ENCODE results near the gene HES1.
"Not testable (repeated sequence)": the region's sequence is repeated elsewhere in the genome, so short reads cannot be mapped to it uniquely, and the experiment has no call there.

The HES1 gene

GRCh38 chr3:194128919-194129295, 7.0 kb upstream of the HES1 start:
- not testable (repeated sequence) for DNase-seq

- DNase-seq, result no peak
Observed at GRCh38 chr3:194129581-194130133, 6.3 kb upstream of the HES1 start.

GRCh38 chr3:194130188-194130587, 5.8 kb upstream of the HES1 start:
- no peak for DNase-seq

GRCh38 chr3:194130807-194131589, 5.0 kb upstream of the HES1 start:
- DNase-seq, result no peak

- DNase-seq, result no peak
Observed at GRCh38 chr3:194132465-194133286, 3.3 kb upstream of the HES1 start.

GRCh38 chr3:194133661-194134230, 2.2 kb upstream of the HES1 start:
- DNase-seq, result peak; percentile 11 to 19

GRCh38 chr3:194134231-194134756, 1.7 kb upstream of the HES1 start:
- peak; percentile 23 to 27 for DNase-seq

GRCh38 chr3:194134757-194135515, 1.0 kb upstream of the HES1 start:
- DNase-seq, result peak; percentile 63 to 69

GRCh38 chr3:194135516-194135805, 487 bp upstream of the HES1 start:
- DNase-seq, result no peak

GRCh38 chr3:194136519-194137007, 615 bp downstream of the HES1 start:
- no peak for DNase-seq

- peak; percentile 6 to 12 for DNase-seq
Observed at GRCh38 chr3:194137008-194137505, 1.1 kb downstream of the HES1 start.

GRCh38 chr3:194137506-194138474, 1.8 kb downstream of the HES1 start:
- DNase-seq, result peak; percentile 26

GRCh38 chr3:194138732-194139070, 2.8 kb downstream of the HES1 start:
- no peak for DNase-seq

- DNase-seq, result no peak
Observed at GRCh38 chr3:194139071-194139813, 3.3 kb downstream of the HES1 start.

- DNase-seq, result no peak
Observed at GRCh38 chr3:194139814-194140391, 4.0 kb downstream of the HES1 start.

GRCh38 chr3:194140520-194141414, 4.8 kb downstream of the HES1 start:
- peak in 1 of 2 donors; percentile 16 for DNase-seq

GRCh38 chr3:194141415-194142155, 5.6 kb downstream of the HES1 start:
- peak; percentile 51 to 63 for DNase-seq

Measured in stimulated activated CD4-positive, alpha-beta T cell treated with anti-CD3 and anti-CD28 coated beads, Interleukin-2, amount 100 ng/mL, for 48 hours (primary cell).